Upper lobe of right lung (tissue), 1 donor: ENCODE results near the gene RHOBTB1. TPM values are rescaled to one million over a fixed set of nuclear protein-coding genes. Genes with fewer than 3 reads are reported as not detected.

Experiments
- ATAC-seq: fragments of 200-7000 bp; cut with Tn5 transposase; one replicate; pipeline ENCODE4 v1.9.1; 2020; ENCODE audit warnings: mild to moderate bottlenecking, moderate library complexity
- DNase-seq: peaks from one replicate; pipeline ENCODE4 v3.0.0-alpha.2; 2020
- H3K27ac ChIP-seq: fragments of 200-600 bp; one replicate; pipeline ENCODE4 v1.8.0; 2022
- H3K27me3 ChIP-seq: fragments of 200-600 bp; one replicate; pipeline ENCODE4 v1.8.0; 2022; ENCODE audit warnings: mild to moderate bottlenecking
- H3K36me3 ChIP-seq: fragments of 200-600 bp; one replicate; pipeline ENCODE4 v1.8.0; 2022
- H3K4me1 ChIP-seq: fragments of 200-600 bp; one replicate; pipeline ENCODE4 v1.8.0; 2022
- H3K4me3 ChIP-seq: fragments of 200-600 bp; one replicate; pipeline ENCODE4 v1.8.0; 2022; ENCODE audit warnings: mild to moderate bottlenecking
- H3K9me3 ChIP-seq: fragments of 200-600 bp; one replicate; pipeline ENCODE4 v1.8.0; 2022
- intact Hi-C: fragments of 100-400 bp; cut with DNase I; formaldehyde crosslinking; loops from one replicate; pipeline ENCODE4 v1.11.0; 2022
- total RNA-seq: library from RNA; stranded (reverse); fragmentation: NEBNext Ultra II Directional; extraction: Animal tissue kit (Norgen Biotek cat#: 25700); gene quantifications from one replicate; pipeline ENCODE4 v1.2.1, GENCODE V29; 2021
- TF ChIP-seq, protein P1 (sequence below): fragments of 200-600 bp; IDR thresholded peaks from one replicate; pipeline ENCODE4 v1.8.0; 2022; ENCODE audit warnings: antibody characterized with exemption
- donor health status: DM: no; HTN: yes; CAD: no; lungs with severe emphysema.

The RHOBTB1 gene
- total RNA-seq, 1 donor from 2014 or later, result 14.5 TPM

DNA sequence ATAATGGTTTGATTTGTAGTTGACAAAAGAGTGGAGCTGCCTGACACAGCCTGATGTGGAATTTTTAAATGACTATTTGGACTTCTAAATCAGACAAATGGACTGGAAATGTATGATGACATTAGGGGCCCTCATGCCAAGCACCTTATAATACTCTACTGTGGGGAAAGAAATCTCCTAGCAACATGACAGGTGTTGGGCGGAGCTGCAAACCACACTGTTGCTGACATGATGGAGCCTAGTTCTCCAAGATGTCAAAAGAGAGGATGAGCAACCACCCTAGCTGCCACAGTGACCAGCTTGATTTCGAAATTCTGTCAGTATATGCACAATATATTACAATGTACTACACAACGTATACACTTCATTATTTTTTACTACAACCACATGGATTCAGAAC lies 65.8 kb downstream of the RHOBTB1 start:
- intact Hi-C loops, result no loop called here
- H3K9me3 ChIP-seq, result no peaks in the 10 kb centered on the region
- no peak overlapping the region for H3K4me3 ChIP-seq
- H3K4me1 ChIP-seq, result no peaks in the 10 kb centered on the region
- H3K27ac ChIP-seq, result no peak overlapping the region
- peak; percentile 30 for ATAC-seq
- TF ChIP-seq, protein P1, sequence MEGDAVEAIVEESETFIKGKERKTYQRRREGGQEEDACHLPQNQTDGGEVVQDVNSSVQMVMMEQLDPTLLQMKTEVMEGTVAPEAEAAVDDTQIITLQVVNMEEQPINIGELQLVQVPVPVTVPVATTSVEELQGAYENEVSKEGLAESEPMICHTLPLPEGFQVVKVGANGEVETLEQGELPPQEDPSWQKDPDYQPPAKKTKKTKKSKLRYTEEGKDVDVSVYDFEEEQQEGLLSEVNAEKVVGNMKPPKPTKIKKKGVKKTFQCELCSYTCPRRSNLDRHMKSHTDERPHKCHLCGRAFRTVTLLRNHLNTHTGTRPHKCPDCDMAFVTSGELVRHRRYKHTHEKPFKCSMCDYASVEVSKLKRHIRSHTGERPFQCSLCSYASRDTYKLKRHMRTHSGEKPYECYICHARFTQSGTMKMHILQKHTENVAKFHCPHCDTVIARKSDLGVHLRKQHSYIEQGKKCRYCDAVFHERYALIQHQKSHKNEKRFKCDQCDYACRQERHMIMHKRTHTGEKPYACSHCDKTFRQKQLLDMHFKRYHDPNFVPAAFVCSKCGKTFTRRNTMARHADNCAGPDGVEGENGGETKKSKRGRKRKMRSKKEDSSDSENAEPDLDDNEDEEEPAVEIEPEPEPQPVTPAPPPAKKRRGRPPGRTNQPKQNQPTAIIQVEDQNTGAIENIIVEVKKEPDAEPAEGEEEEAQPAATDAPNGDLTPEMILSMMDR, result no peak
- no peaks in the 10 kb centered on the region for H3K27me3 ChIP-seq
- no peaks in the 10 kb centered on the region for H3K36me3 ChIP-seq
- DNase-seq, result no peak

DNA sequence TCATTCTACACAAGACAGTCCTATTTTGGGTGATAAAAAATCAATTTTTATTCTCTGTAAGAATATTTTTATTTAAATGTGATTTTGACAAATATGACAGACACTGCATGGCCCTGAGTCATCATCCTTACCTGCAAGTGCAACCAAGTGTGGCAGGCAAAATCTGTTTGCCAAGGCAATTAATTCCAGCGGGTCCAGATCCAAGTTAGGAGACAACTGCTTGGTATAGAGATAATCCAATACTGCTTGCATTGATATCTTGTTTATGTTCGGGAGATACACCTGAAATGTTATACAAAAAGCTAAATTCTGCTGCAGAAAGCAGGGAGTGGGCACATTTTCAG lies 66.2 kb downstream of the RHOBTB1 start:
- no peaks in the 10 kb centered on the region for H3K36me3 ChIP-seq
- TF ChIP-seq, protein P1, result no peak
- no peak for DNase-seq
- H3K27me3 ChIP-seq, result no peaks in the 10 kb centered on the region
- intact Hi-C loops, result no loop called here
- ATAC-seq, result no peak
- no peak overlapping the region for H3K27ac ChIP-seq
- no peak overlapping the region for H3K4me3 ChIP-seq
- no peaks in the 10 kb centered on the region for H3K4me1 ChIP-seq
- no peaks in the 10 kb centered on the region for H3K9me3 ChIP-seq

DNA sequence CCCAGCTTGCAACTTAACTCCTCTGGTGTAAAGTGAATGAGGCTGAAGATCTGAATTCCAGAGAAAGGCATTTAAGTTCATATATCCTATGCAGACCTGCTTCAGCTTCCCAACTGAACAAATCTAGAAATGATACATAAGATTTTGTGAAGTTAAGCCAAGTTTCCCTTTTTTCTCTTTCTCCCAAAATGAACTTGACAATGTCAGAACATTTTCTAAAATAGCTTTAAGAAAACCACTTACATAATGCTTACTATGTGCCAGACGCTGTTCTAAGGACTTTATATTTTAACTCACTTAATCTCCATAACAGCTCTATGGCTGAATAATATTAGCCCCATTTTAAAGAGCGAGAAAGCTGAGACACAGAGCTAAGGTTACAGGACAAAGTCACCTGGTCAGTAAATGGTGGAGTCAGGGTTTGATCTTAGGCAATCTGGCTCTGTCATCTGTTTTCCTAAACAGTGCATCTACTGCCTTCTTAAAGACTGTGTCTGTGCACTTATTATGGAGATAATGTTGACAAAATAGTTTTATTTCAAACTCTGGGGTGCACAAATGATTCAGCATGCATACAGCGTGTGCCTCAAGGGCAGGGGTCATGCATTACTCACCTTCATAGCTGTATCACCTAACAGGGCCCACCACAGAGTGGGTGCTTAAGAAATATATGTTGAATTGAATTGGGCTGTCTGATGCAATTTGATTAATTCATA lies 66.8 kb downstream of the RHOBTB1 start:
- no peak overlapping the region for H3K4me3 ChIP-seq
- no peak for ATAC-seq
- intact Hi-C loops, result no loop called here

DNA sequence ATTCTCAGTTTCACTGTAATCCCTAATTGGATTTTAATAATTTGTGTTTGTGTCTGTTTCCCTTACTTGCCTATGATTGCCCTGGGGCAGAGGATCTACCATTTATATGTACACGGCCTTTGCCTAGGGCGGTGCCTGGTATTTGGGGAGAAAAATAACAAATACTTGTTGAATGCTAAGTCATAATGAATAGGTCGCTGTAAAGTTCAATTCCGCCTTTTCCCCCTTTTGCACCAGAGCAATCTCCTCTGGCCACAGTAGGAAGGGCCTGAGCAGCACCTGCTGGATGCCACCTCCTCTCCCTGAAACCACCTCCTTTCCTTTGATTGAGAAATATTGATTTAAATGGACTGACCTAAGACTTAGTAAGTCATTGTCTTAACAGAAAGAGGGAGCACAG lies 70.2 kb downstream of the RHOBTB1 start:
- intact Hi-C loops, result no loop called here
- DNase-seq, result no peak
- H3K9me3 ChIP-seq, result no peaks in the 10 kb centered on the region
- no peak for ATAC-seq
- no peaks in the 10 kb centered on the region for H3K27me3 ChIP-seq
- H3K4me1 ChIP-seq, result no peaks in the 10 kb centered on the region
- H3K4me3 ChIP-seq, result no peak overlapping the region
- no peak overlapping the region for H3K27ac ChIP-seq
- TF ChIP-seq, protein P1, result no peak
- H3K36me3 ChIP-seq, result peaks cover 13% of the 10 kb centered on the region

More for the DNA sequence above, 66.8 kb downstream of the RHOBTB1 start:
- Histone ChIP-seq H3K4me1 (no peaks in the 10 kb centered on the region), H3K9me3 (no peaks in the 10 kb centered on the region), H3K27me3 (no peaks in the 10 kb centered on the region), H3K27ac (no peak overlapping the region), H3K36me3 (peaks cover 1% of the 10 kb centered on the region)
- DNase-seq, result no peak
- TF ChIP-seq, protein P1, result no peak

DNA sequence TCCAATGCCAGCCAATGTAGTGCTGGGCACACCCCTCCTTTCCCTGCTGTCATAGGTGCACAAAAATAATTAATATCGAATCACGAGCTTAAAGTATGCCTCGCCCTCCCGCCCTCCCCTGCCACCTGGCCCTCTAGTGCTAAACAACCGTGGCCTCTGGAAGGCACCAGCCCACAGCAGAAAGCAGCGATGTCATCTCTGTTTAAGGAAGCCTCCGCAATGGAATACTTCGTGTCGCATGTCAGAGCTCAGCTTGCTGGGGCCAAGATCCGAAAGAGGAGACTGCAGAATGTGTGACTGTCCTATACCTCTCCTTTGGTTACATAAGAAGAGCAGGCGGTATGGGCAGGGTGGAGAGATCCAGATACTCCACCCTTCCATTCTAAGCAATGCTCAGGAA lies 71.5 kb downstream of the RHOBTB1 start:
- Histone ChIP-seq H3K36me3 (peaks cover 13% of the 10 kb centered on the region), H3K4me3 (no peak overlapping the region), H3K27me3 (no peaks in the 10 kb centered on the region), H3K4me1 (no peaks in the 10 kb centered on the region), H3K27ac (no peak overlapping the region), H3K9me3 (no peaks in the 10 kb centered on the region)
- intact Hi-C loops, result no loop called here
- no peak for ATAC-seq
- DNase-seq, result no peak
- TF ChIP-seq, protein P1, result no peak

DNA sequence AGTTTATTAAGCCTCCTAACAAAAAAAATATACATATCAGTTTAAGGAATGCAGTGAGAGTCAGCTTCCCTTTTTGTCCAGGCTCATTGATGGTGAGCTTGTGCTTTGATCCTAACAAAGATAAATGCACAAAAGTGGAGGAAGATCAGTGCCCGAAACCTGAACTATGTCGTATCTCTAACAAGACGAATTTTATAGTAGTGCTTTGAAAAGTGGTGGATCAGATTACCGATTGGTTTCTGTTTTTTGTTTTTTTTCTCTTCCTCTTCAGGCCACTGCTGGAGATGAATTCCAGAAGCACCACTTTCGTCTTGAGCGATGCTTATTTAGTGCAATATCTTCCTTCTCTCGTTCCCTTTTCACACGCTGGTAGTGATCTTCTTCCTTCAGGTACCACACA lies 72.8 kb downstream of the RHOBTB1 start:
- TF ChIP-seq, protein P1, result no peak
- H3K27me3 ChIP-seq, result no peaks in the 10 kb centered on the region
- H3K9me3 ChIP-seq, result no peaks in the 10 kb centered on the region
- DNase-seq, result no peak
- H3K4me3 ChIP-seq, result no peak overlapping the region
- no peaks in the 10 kb centered on the region for H3K4me1 ChIP-seq
- ATAC-seq, result no peak
- peaks cover 13% of the 10 kb centered on the region for H3K36me3 ChIP-seq
- H3K27ac ChIP-seq, result no peak overlapping the region
- intact Hi-C loops, result no loop called here
